NK-92 (cell line): ENCODE data around the gene WRAP73.
"Not testable (repeated sequence)": the region's sequence is repeated elsewhere in the genome, so short reads cannot be mapped to it uniquely, and the experiment has no call there.

ENCODE experiments used
- DNase-seq: peaks from one replicate; lab custom pipeline; 2025; ENCODE audit not compliant: unreplicated experiment; lab: John Stamatoyannopoulos, UW

The WRAP73 gene

DNA sequence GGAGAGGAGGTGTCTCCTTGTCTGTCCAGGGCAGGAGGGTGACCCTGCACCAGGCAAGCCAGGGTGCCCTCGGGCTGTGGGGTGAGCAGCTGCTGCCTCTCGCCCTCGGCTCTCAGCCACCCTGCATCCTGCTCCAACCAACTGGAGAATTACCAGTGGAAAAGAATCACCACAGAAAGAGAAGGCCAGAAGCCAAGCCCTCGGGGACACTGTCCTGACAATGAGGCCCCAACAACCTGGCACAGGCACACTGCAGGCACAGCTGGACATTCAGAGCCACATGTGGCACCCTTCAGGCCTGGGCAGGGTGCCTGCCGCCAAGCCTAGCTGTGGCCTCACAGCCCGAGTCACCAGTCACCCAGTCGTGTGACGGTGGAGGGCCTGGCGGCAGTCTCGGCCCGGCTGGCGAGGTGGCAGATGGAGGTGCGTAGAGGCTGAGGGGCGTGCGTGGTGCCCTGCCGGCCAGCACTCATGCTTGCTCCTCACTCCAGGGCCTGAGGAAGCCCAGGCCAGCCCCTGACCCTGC is 50.6 kb downstream of the WRAP73 start:
- DNase-seq = no peak

- no peak for DNase-seq
These were observed 51.2 kb downstream of the WRAP73 start for GRCh38 chr1:3598522-3599285.

GRCh38 chr1:3598051-3598491 is 51.8 kb downstream of the WRAP73 start:
- no peak for DNase-seq

- no peak for DNase-seq
These were observed 52.3 kb downstream of the WRAP73 start for GRCh38 chr1:3597599-3597964.

DNA sequence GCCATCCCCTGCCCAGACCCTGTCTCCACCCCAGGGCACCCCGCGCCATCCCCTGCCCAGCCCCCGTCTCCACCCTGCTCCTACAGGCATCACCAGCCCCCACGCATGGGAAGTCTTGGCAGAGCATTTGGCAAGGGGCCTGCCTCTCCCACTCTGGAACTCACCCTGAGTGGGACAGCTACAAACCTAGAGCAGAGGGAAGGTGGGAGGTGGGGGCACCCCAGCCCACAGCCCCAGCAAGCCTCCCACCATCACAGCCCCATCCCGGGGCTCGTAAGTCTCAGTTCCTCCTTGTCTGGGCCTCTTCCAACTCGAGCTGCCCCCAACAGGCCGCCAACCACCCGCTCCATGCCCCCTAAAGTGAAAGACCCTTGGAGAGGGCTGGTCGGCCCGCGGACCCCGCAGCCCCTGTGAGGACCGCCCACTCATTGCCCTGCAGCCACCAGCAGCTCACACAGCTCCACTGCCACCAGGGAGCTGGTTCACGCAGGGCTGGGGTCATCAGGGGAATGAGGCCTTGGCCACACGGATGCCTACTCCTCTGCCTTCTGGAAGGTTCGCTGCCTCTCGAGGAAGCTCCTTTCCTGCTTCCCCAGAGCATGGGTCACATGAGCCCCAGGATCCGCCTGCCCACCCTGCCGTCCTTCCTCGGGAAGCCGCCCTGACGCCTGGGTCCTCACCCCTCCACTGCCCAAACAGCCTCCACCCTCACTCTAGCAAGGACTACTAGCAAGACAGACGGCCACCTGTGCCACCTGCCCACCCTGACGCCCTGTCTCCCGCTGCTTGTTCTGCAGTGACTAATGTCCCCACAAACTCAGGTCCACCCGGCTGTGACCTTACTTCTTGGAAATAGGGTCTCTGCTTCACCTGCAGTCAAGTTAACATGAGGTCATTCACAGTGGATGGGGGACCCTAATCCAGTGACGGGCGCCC is 53.0 kb downstream of the WRAP73 start:
- no peak for DNase-seq

- no peak for DNase-seq
These were observed 54.0 kb downstream of the WRAP73 start for GRCh38 chr1:3595949-3596348.

DNA sequence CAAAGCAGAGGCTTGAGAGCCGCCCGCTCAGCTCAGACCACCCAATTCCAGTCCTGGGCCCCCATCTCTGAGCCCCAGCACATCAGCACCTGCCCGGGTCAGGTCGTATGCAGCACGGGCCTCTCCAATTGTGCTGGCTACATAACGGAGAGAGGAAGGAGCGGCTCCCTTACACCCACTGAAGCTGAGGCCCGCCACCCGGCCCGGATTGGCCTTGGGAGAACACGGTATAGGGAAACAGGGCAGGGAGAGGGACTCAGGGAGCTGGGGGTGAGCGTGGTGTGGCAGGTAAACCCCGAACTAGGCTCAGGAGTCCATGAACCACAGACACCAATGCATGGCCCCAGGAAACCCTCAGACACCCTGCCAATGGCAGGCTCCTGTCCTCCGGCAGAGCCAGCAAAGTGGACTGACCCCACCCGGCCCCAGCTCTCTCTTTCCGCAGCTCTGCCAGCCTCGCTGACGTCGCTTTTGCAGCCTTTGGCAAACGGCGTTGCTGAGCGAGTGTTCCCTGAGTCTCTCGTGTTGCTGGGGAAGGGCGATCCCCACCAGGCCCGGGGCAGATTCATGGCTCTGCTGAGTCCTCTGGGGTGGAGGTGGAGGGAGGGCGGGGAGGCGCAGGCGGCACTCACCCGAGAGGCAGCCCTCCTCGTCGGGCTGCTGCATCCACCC is 55.1 kb downstream of the WRAP73 start:
- no peak for DNase-seq

DNA sequence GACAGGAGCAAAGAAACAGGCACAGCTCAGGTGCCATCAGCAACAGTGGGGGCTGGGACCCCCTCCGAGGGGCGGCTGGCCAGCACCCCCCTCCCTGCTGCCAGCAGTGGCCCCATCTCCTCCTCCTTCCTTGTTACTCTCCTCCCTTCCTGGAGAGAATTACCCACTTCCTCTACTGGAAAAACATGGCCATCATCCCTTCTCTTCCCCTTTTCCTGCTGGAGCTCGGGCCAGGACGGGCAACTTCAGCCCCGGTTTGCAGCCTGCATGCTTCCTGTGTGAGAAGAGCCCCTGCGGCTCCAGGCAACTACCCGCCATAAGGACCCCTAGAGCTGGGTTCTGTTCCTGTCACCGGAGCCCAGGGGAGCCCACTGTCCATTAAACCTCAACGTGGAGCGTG is 56.2 kb downstream of the WRAP73 start:
- no peak for DNase-seq

DNA sequence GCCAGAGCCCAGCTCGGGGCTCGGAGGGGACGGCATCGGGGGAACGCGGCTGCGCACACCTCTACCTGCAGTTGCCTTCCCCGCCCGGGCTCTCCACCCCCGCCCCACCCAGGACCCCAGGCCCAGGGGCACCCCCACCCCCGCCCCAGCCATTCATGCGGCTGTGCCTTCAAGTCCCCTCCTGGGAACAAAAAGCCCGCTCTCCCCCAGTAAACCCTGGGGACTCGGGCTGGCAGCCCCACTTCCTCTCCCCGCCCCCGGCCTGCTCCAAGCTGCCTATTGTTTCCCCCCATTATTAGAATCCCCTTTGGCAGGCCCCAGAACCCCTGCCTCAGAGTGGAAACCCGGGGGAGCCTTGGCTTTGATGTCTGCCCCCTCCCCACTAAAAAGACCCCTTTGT is 56.6 kb downstream of the WRAP73 start:
- no peak for DNase-seq

DNA sequence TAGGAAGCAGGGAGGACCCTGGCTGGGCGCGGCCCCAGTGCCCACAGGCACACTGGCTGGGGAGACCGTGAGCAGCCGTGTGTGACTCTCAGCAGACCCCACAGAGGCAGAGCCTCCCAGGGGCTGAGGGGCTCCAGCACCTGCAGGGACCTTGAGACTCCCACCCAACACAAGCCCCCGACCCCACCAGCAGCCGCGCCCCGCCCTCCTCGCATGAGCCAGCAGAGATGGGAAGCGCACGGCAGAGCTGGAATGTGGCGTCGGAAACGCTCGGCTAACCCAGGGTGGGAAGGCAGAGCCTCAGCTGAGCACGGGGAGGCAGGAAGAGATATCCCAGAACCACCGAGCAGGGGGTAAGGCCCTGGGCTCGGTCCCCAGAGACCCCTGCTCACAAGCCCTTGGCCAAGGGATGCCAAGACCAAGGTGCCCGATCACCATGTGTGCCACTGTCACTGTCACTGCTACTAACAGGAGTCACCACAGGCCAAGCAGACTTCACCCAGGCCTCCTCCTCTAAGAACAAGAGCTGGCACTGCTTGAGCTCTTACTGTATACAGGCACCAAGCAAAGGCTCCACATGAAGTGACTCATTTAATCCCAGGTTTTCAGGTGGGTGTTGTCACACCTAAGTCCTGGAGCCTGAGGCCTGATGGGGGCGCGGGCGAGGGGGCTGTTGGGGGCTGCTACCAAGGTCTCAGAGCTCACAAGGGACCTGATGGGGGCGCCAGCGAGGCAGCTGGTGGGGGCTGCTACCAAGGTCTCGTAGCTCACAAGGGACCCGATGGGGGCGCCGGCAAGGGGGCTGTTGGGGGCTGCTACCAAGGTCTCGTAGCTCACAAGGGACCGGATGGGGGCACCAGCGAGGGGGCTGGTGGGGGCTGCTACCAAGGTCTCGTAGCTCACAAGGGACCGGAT is 58.7 kb downstream of the WRAP73 start:
- DNase-seq = no peak

DNA sequence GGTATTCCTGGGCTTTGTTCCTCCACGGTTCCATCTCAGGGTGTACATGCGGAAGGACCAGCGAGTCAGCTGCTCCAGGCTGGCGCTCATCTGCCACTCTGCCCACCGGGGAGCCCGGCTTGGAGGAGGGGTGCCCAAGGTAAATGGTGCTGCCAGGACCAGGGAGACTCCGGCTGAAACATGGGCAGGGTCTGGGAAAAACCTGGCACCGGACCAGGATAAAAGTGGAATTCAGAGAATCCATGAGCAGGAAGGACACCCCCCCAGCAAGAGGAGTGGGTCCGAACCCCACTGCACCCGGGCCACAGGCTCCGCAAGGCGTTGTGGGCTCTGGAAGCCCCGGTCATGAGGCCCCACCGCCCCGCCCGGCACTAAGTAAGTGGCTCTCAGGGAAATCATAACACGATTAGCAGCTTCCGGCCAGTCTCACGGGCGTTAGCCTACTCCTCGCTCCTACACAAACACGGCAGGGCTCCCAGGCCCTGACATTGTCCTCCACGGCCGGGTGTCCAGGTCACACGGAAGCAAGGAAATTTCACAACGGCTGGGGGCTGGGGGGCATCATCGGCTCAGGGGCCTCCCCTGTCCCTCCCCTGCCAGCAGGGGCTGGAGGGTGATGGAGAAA is 59.7 kb downstream of the WRAP73 start:
- DNase-seq = no peak

- DNase-seq = no peak
These were observed 61.5 kb downstream of the WRAP73 start for GRCh38 chr1:3588395-3588794.

DNA sequence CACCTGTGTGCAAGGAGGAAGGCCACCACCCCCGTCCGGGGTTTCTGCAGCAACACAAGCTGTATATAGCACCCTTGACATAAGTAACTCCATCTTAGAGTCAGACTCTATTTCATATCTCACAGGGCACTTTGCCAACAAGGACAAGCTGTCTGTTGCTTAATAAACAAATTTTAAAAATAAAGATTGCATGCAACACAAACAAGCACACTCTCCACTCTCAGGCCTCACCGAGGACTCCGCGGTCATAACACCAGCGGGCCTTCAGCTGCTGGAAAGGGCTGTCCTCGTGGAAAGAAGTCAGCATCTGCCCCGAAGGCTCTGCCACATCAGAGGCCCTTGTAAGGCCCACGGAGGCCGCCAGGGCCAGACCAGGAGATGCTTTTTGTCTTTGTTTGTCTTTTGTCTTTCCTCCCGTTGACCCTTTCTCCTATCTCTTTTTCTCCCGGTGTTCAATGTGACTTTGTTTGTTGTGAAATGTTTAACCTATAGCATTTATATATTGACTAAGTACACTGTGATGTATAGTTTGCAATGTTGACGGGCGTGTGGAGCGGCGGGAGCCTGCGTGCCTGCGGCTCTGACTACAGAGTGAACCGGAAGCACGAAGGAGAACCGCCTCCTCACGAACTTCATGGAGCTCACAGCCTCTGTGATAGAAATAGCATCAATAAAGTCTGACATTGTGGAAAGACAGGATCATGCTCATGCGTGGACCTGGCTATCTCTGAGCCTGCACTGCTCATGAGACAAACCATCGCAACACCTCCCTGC is 62.7 kb downstream of the WRAP73 start:
- DNase-seq = no peak

DNA sequence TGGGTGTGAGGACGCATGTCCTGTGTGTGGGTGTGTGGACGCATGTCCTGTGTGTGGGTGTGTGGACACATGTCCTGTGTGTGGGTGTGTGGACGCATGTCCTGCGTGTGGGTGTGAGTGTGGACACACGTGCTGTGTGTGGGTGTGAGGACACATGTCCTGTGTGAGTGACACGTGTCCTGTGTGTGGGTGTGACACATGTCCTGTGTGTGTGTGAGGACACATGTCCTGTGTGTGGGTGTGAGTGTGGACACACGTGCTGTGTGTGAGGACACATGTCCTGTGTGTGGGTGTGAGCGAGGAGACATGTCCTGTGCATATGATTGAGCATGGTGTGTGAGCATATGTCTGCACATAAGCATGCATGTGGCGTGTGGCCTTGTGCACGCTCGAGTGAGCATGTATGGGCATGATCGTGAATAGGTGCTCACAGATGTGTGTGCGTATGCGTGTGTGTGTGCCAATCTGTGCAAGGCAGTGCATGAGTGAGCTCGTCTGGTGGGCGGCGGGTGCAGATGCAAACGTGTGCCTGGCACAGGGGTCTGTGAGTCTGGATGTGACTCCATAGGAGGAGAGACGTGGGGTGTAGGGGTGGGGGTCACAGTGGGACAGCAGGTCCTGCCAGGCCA is 63.8 kb downstream of the WRAP73 start:
- no peak for DNase-seq

- DNase-seq = not testable (repeated sequence)
These were observed 64.5 kb downstream of the WRAP73 start for GRCh38 chr1:3585353-3585868.

DNA sequence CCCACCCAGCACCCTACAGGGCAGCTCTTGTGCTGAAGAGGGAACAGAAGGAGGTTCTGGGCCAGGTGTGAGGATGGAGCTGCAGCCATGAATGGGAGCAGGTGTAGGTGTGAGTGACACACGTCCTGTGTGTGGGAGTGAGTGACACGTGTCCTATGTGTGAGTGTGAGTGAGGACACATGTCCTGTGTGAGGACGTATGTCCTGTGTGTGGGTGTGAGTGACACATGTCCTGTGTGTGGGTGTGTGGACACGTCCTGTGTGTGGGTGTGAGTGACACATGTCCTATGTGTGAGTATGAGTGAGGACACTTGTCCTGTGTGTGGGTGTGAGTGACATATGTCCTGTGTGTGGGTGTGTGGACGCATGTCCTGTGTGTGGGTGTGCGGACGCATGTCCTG is 65.0 kb downstream of the WRAP73 start:
- no peak for DNase-seq

- not testable (repeated sequence) for DNase-seq
These were observed 66.2 kb downstream of the WRAP73 start for GRCh38 chr1:3583751-3584150.

DNA sequence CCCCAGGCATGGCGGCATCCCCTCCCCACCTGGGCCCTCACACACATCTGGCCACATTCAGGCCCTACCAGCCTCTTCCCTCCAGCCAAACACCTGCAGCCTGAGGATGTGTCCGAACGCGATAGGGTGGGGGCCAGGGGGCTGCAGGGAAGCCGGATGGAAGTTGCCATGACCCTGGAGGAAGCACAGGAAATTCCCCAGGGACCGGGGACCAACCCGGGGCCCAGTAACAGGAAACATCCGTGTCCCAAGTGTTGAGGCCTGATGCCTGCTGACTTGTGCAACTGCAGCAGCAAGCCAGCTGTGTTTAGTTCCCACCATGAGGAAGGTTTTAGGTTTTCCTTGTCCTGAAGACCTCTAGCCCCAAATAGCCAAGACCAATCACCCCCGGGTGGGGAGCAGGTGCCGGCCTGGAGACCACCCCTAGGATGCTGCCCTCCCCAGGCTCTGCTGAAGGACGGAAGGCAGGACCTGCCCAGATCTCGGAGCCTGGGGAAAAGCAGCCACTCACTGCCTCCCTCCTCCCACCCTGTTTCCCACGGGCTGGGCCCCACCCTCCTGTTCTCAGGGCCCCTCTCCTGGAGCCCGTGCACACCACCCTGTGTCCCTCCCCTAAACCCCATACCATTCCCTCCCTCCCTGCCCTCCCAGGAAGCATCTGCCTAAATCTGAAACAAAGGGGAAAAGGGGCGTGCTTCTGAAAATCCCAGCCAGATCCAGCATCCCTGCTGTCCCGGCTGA is 68.4 kb downstream of the WRAP73 start:
- DNase-seq = no peak
